Ishikawa (cell line): Measurements from ENCODE around the gene FGGY.

Experiments
- CEBPB ChIP-seq: IDR thresholded peaks from 2 replicates; pipeline ENCODE4 v1.6.1; 2012
- CREB1 ChIP-seq: IDR thresholded peaks from 2 replicates; pipeline ENCODE4 v1.6.1; 2012; ENCODE audit warnings: low read depth
- EGR1 ChIP-seq: IDR thresholded peaks from 2 replicates; pipeline ENCODE4 v1.6.1; 2012
- EP300 ChIP-seq: IDR thresholded peaks from 2 replicates; pipeline ENCODE4 v1.6.1; 2012; ENCODE audit warnings: borderline replicate concordance
- FOXM1 ChIP-seq: IDR thresholded peaks from 2 replicates; pipeline ENCODE4 v1.6.1; 2012; ENCODE audit warnings: low read depth, borderline replicate concordance
- NFIC ChIP-seq: IDR thresholded peaks from 2 replicates; pipeline ENCODE4 v1.6.1; 2012
- RAD21 ChIP-seq: IDR thresholded peaks from 2 replicates; pipeline ENCODE4 v1.6.1; 2012; ENCODE audit warnings: low read depth
- YY1 ChIP-seq: IDR thresholded peaks from 2 replicates; pipeline ENCODE4 v1.6.1; 2012; ENCODE audit warnings: low read depth
- ZBTB7A ChIP-seq: IDR thresholded peaks from 2 replicates; pipeline ENCODE4 v1.6.1; 2012; ENCODE audit warnings: low read depth
- TF ChIP-seq, protein P1 (sequence below): IDR thresholded peaks from 2 replicates; pipeline ENCODE4 v1.6.1; 2012

DNA sequence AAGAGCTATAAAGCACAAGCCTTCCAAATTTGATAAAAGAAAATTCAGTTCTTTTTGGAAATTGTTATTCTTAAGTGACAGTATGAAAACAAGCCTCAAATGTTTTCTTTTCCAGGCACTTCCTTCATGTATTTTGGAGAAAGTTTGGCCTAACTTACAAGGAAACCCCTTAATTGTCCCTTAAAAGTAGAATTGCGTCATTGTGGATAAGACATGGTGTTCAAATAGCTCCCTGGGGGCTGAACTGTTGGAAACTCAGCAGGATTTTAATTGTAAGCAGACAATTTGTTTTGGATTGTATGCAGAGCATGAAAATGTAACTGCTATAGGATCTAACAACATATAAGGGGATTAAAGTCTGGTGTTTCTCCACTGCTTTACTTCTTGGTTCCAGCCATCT lies 35.4 kb upstream of the FGGY start:
- TF ChIP-seq CREB1 (no peak), EGR1 (no peak), FOXM1 (no peak), CEBPB (no peak), NFIC (no peak), YY1 (no peak), ZBTB7A (no peak), EP300 (no peak), RAD21 (no peak)
- TF ChIP-seq, protein P1, sequence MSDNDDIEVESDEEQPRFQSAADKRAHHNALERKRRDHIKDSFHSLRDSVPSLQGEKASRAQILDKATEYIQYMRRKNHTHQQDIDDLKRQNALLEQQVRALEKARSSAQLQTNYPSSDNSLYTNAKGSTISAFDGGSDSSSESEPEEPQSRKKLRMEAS, result no peak
